Measurements from ENCODE around the gene SCARF2. TPM values are rescaled to one million over a fixed set of nuclear protein-coding genes. Genes with fewer than 3 reads are reported as not detected.
"Not testable (repeated sequence)": the region's sequence is repeated elsewhere in the genome, so short reads cannot be mapped to it uniquely, and the experiment has no call there.

SCARF2 gene
- total and polyA plus RNA-seq, 2 of the 8 experiments (the other 6 are each of a cell fraction or from before 2014, with no cell fraction given): 4.2 to 9.8 TPM

- TF ChIP-seq USF2 (IDR thresholded peaks at IDR 0.05; ENCODE audit: low read length) (no peak), PHF8 (conservative IDR thresholded peaks at IDR 0.05; ENCODE audit: low read depth, low read length) (no peak)
Measured at GRCh38 chr22:20418211-20418788, 19.3 kb downstream of the SCARF2 start (continued).

- WGBS, 2 experiments (ENCODE audit: extremely low coverage in 1 of 2, insufficient coverage in 1 of 2, insufficient read length in 1 of 2, insufficient replicate concordance in 2 of 2, low coverage in 1 of 2, low lambda C conversion rate in 2 of 2, missing lambda C conversion rate in 1 of 2): 84% methylated on average over 3 of the region's 3 CpGs; no CpG with 5 or more reads in 1 of the 2 experiments
- H4K20me1 ChIP-seq (replicated peaks in 1 of 2; ENCODE audit: control insufficient read depth in 1 of 2, insufficient read depth in 2 of 2, low read length in 2 of 2): not testable (repeated sequence)
Measured at GRCh38 chr22:20415699-20416098, 21.9 kb downstream of the SCARF2 start.

More at GRCh38 chr22:20415699-20416098, 21.9 kb downstream of the SCARF2 start:
- H3K79me1 ChIP-seq (ENCODE audit: low read depth, low read length); H2BK120ac ChIP-seq (replicated peaks; ENCODE audit: low read depth, low read length); H3K36me3 ChIP-seq (ENCODE audit: control insufficient read depth in 2 of 4, insufficient read depth in 4 of 4, low read length in 3 of 4); H3K4me3 ChIP-seq (ENCODE audit: extremely low read depth in 1 of 4, insufficient read depth in 2 of 4, low read depth in 3 of 4, low read length in 4 of 4); CTCF ChIA-PET (ENCODE audit: partially characterized antibody); H3K18ac ChIP-seq (ENCODE audit: extremely low read depth, low read length); H3K4me1 ChIP-seq (replicated peaks in 1 of 4; ENCODE audit: control insufficient read depth in 3 of 4, insufficient read depth in 4 of 4, low read length in 3 of 4); H2AFZ ChIP-seq (ENCODE audit: low read length); H2BK20ac ChIP-seq (ENCODE audit: low read length); H3K56ac ChIP-seq (replicated peaks; ENCODE audit: insufficient read length, low read depth, low read length); H4K91ac ChIP-seq (replicated peaks; ENCODE audit: insufficient read length, low read length); FAIRE-seq; DNase-seq (ENCODE audit: low read depth in 1 of 2, low spot score in 2 of 2); H3K27ac ChIP-seq (ENCODE audit: low read depth, low read length); H2BK12ac ChIP-seq (ENCODE audit: low read depth, low read length); H2AK5ac ChIP-seq (ENCODE audit: low read depth, low read length); H3K4ac ChIP-seq (replicated peaks; ENCODE audit: insufficient read length, low read depth, low read length); H3K14ac ChIP-seq (ENCODE audit: insufficient read length); H3K27me3 ChIP-seq (replicated peaks in 1 of 4; ENCODE audit: control insufficient read depth in 3 of 4, extremely low read depth in 1 of 4, insufficient read depth in 3 of 4, low read length in 3 of 4); H3K23me2 ChIP-seq (ENCODE audit: low read depth, low read length); H4K5ac ChIP-seq (ENCODE audit: insufficient read length, low read depth, low read length); H3K4me2 ChIP-seq (ENCODE audit: insufficient read depth in 1 of 2, low read depth in 2 of 2, low read length in 2 of 2); H3K23ac ChIP-seq (ENCODE audit: insufficient read length); H3K9me3 ChIP-seq (ENCODE audit: insufficient read depth in 2 of 2, low read depth in 1 of 2, low read length in 1 of 2); H2BK5ac ChIP-seq (ENCODE audit: low read depth, low read length); H3K9ac ChIP-seq (replicated peaks in 1 of 4; ENCODE audit: extremely low read depth in 1 of 4, low read depth in 3 of 4, low read length in 3 of 4); POLR2A ChIA-PET (ENCODE audit: partially characterized antibody); H2BK15ac ChIP-seq (ENCODE audit: low read length); H3K79me2 ChIP-seq (ENCODE audit: control insufficient read depth in 1 of 2, insufficient read depth in 2 of 2, low read length in 2 of 2); H4K8ac ChIP-seq (ENCODE audit: extremely low read depth, insufficient read depth, low read length): not testable (repeated sequence)
